Common myeloid progenitor, CD34-positive (primary cell): ENCODE data around the gene LILRA1. TPM values are rescaled to one million over a fixed set of nuclear protein-coding genes. Genes with fewer than 3 reads are reported as not detected.
"Not testable (repeated sequence)": the region's sequence is repeated elsewhere in the genome, so short reads cannot be mapped to it uniquely, and the experiment has no call there.

Experiments used
- CTCF ChIA-PET: fragments of 350-600 bp; sonication (Branson Sonifier 250); formaldehyde crosslinking; loops from one replicate; lab custom pipeline; 2021; ENCODE audit warnings: antibody characterized with exemption; lab: Charles Lee
- POLR2A ChIA-PET: fragments of 350-600 bp; sonication (Branson Sonifier 250); formaldehyde crosslinking; loops from one replicate; lab custom pipeline; 2021; ENCODE audit warnings: antibody characterized with exemption; lab: Charles Lee
- DNase-seq, 3 donors: peaks; one replicate each; pipeline versions ENCODE4 v3.0.0 to v3.0.0-alpha.2; 2013
- H3K27ac ChIP-seq, 2 experiments: 1 replicate in 1 of 2; 2 replicates in 1 of 2; pipeline ENCODE4 v1.7.0; 2013; ENCODE audit warnings: inconsistent platforms in 2 of 2, low read length in 2 of 2, mild to moderate bottlenecking in 2 of 2, low read depth in 1 of 2, moderate library complexity in 1 of 2; ENCODE audit not compliant: severe bottlenecking in 2 of 2, insufficient read depth in 1 of 2, poor library complexity in 1 of 2
- H3K27me3 ChIP-seq, 5 experiments: replicated peaks in 2 of 5; 1 replicate in 3 of 5; 2 replicates in 2 of 5; pipeline versions ENCODE4 v1.6.1 to v1.7.0; 2013; ENCODE audit warnings: low read length in 4 of 5, mild to moderate bottlenecking in 2 of 5, moderate library complexity in 2 of 5, inconsistent platforms in 1 of 5; ENCODE audit not compliant: insufficient read depth in 5 of 5, control insufficient read depth in 4 of 5
- H3K36me3 ChIP-seq, 4 experiments: 1 replicate in 2 of 4; 2 replicates in 2 of 4; pipeline versions ENCODE4 v1.6.1 to v1.7.0; 2013; ENCODE audit warnings: low read length in 3 of 4, control low read depth in 1 of 4, mild to moderate bottlenecking in 1 of 4; ENCODE audit not compliant: control insufficient read depth in 4 of 4, insufficient read depth in 4 of 4
- H3K4me1 ChIP-seq, 4 experiments: 1 replicate in 3 of 4; 2 replicates in 1 of 4; pipeline versions ENCODE4 v1.6.1 to v1.7.1; 2013; ENCODE audit warnings: low read length in 3 of 4, mild to moderate bottlenecking in 3 of 4, control low read depth in 1 of 4, inconsistent platforms in 1 of 4, moderate library complexity in 1 of 4; ENCODE audit not compliant: control insufficient read depth in 4 of 4, insufficient read depth in 4 of 4; ENCODE audit errors: control extremely low read depth in 1 of 4
- H3K4me3 ChIP-seq, 7 experiments: 1 replicate in 4 of 7; 2 replicates in 3 of 7; pipeline versions ENCODE4 v1.5.1 to v1.7.0; 2013; ENCODE audit warnings: mild to moderate bottlenecking in 7 of 7, low read length in 6 of 7, moderate library complexity in 6 of 7, inconsistent platforms in 2 of 7, low read depth in 2 of 7, control low read depth in 1 of 7; ENCODE audit not compliant: insufficient read depth in 4 of 7, control insufficient read depth in 1 of 7; ENCODE audit errors: extremely low read depth in 1 of 7
- H3K9me3 ChIP-seq, 5 experiments: 1 replicate in 4 of 5; 2 replicates in 1 of 5; pipeline versions ENCODE4 v1.6.1 to v1.7.1; 2013; ENCODE audit warnings: low read length in 4 of 5, mild to moderate bottlenecking in 2 of 5, inconsistent platforms in 1 of 5, low read depth in 1 of 5, moderate library complexity in 1 of 5; ENCODE audit not compliant: control insufficient read depth in 4 of 5, insufficient read depth in 2 of 5; ENCODE audit errors: control extremely low read depth in 1 of 5
- WGBS: methylation state at CpG from one replicate; pipeline ENCODE4 v1.1.5; 2013; ENCODE audit not compliant: insufficient coverage; 5-methylcytosine and 5-hydroxymethylcytosine counted together
- polyA plus RNA-seq: library from polyadenylated mRNA; unstranded; fragments of 120-200 nt; gene quantifications from one replicate; pipeline ENCODE4 v1.2.1, GENCODE V29; 2013

Gene LILRA1
- 2.4 TPM for polyA plus RNA-seq

DNA sequence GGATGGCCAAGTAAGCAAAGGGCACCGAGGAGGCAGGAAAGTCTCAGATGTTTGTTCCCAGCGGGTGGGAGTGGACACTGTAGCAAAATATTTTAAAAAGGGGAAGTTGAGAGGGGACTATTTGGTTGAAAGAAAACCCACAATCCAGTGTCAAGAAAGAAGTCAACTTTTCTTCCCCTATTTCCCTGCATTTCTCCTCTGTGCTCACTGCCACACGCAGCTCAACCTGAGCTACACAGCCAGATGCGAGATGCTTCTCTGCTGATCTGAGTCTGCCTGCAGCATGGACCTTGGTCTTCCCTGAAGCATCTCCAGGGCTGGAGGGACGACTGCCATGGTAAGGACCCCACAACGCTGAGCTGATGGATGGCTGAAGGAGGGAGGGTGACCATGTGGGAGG, at the start of gene LILRA1:
TSS of gene LILRA1 (plus strand) at position 188 of the 400 bp plus-strand sequence. CDS start 613 bp downstream, outside the sequence.
- H3K9me3 ChIP-seq, H3K27me3 ChIP-seq, POLR2A ChIA-PET, CTCF ChIA-PET, H3K27ac ChIP-seq, H3K36me3 ChIP-seq: not testable (repeated sequence)
- peaks cover 0 to 28% (median 23%) of the 10 kb centered on the region in 4 experiments for H3K4me1 ChIP-seq
- WGBS, result 0% methylated on average over 3 of the region's 6 CpGs
- peak within 1 kb of the TSS in 6 of 7 experiments; percentile 6 to 57 (median 36) for H3K4me3 ChIP-seq
- DNase-seq, result peak; percentile 28 to 87 (median 85)

DNA sequence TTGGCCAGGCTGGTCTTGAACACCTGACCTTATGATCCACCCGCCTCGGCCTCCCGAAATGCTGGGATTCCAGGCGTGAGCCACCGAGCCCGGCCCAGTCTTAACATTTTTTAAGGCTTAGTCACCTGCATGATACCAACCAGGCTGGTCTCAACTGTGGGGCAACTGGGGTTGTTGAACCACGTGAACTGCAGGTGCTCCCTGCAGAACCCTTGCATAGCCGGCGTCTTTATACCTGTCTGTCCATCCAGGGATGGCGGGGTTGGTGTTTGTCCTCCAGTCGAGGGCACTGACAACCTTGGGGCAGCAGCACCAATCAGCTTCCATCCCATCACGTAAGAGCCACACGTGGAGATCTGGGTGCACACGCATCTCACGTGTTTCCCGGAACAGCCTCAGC, 44.6 kb upstream of the LILRA1 start:
- CTCF ChIA-PET, result no interaction called here

DNA sequence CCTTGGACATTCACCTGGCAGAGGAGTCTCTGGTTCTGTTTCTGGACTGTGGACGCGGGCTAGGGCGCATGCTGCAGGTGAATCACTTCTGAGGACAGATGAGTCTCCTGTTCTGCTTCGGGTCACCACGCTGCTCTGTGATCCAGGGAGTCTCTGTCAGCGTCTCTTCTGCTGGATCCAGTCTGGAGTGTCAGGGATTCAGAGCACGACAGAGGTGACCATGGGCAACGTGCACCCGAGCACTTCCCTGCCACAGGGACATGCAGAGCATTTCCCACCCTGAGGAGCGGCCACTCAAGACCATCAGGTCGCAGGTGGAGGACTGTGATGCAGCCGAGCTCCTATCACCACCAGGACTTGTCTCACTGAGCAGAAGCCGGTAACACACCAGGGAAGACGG, 44.2 kb upstream of the LILRA1 start:
- Histone ChIP-seq H3K27me3 (no peaks in the 10 kb centered on the region), H3K4me3 (no peak overlapping the region), H3K9me3 (peaks cover 0 to 1% (median 0%) of the 10 kb centered on the region in 5 experiments), H3K4me1 (peaks cover 0 to 6% (median 2%) of the 10 kb centered on the region in 4 experiments), H3K36me3 (no peaks in the 10 kb centered on the region), H3K27ac (no peak overlapping the region)
- no peak for DNase-seq
- POLR2A ChIA-PET, result no interaction called here
- WGBS, result 86% methylated on average over 14 of the region's 14 CpGs
- CTCF ChIA-PET, result no interaction called here

More for the DNA sequence above, 44.6 kb upstream of the LILRA1 start:
- Histone ChIP-seq H3K4me3 (no peak overlapping the region), H3K9me3 (peaks cover 0 to 1% (median 0%) of the 10 kb centered on the region in 5 experiments), H3K27ac (no peak overlapping the region), H3K4me1 (peaks cover 0 to 6% (median 2%) of the 10 kb centered on the region in 4 experiments), H3K36me3 (no peaks in the 10 kb centered on the region), H3K27me3 (no peaks in the 10 kb centered on the region)
- WGBS, result 84% methylated on average over 13 of the region's 16 CpGs
- DNase-seq, result no peak
- POLR2A ChIA-PET, result no interaction called here

DNA sequence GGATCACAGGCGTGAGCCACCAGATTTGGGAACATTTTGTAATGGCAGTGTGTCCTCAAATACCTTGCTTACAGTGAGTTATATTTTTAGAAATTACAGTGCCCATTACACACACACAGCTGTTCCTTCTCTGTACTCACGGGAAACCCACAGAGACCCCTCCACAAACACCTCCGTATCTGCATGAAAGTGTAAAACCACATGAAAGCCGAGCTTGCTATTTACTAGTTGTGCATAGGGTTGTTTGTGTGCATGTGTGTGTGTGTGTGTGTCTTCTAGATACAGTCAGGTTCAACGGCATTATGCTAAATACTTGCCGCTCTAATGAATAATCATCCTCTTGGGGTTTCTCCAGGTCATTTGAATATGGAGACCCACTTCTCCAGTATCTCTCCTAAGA, 42.1 kb upstream of the LILRA1 start:
- H3K27me3 ChIP-seq, result peaks cover 0 to 2% (median 0%) of the 10 kb centered on the region in 5 experiments
- H3K27ac ChIP-seq, result no peak overlapping the region
- H3K4me1 ChIP-seq, result peaks cover 0 to 6% (median 2%) of the 10 kb centered on the region in 4 experiments
- DNase-seq, result peak in 1 of 3 donors; percentile 12
- no peaks in the 10 kb centered on the region for H3K36me3 ChIP-seq
- H3K9me3 ChIP-seq, result no peaks in the 10 kb centered on the region
- H3K4me3 ChIP-seq, result no peak overlapping the region
- 93% methylated on average over 3 of the region's 6 CpGs for WGBS
- CTCF ChIA-PET, result interaction anchor here (1.3 kb wide), 1 partner anchor 70 kb away, joined by 3 read pairs; no protein-coding TSS in a partner anchor
- POLR2A ChIA-PET, result no interaction called here

DNA sequence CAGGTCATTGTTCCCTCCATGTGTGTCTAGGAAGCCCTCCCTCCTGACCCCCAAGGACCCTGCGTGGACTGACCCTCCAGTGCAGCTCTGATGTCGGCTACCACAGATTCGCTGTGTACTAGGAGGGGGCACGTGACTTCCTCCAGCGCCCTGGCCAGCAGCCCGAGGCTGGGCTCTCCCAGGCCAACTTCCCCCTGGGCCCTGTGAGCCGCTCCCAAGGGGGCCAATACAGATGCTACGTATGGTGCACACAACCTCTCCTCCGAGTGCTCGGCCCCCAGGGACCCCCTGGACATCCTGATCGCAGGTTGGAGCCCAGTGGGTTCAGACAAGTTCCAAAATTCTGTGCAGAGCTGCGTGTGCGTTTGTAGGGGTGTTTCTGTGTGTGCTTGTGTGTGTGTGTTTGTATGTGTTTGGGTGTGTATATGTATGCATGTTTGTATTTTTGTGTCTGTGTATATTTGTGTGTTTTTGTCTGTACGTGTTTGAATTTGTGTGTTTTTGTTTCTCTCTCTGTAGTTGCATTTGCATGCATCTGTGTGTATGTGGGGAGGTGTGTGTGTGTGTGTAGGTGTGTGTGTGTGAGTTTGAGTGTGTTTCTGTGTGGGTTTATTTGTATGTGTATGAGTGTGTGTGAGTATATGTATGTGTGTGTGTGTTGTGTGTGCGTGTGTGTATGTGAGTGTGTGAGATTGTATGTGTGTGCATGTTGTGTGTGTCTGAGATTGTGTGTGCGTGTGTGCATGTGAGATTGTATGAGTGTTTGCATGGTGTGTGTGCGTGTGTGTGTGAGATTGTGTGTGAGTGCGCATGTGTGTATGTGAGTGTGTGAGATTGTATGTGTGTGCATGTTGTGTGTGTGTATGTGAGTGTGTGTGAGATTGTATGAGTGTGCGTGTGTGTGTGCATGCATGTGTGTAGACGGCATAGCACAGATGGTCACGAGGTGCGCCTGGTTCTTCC, 41.2 kb upstream of the LILRA1 start:
- Histone ChIP-seq H3K27ac (no peak overlapping the region), H3K27me3 (peaks cover 0 to 2% (median 0%) of the 10 kb centered on the region in 5 experiments), H3K36me3 (no peaks in the 10 kb centered on the region), H3K4me1 (peaks cover 0 to 6% (median 2%) of the 10 kb centered on the region in 4 experiments), H3K4me3 (no peak overlapping the region), H3K9me3 (no peaks in the 10 kb centered on the region)
- peak in 1 of 3 donors; percentile 18 for DNase-seq
- WGBS, result 75% methylated on average over 21 of the region's 22 CpGs
- POLR2A ChIA-PET, result no interaction called here
- CTCF ChIA-PET, result no interaction called here

DNA sequence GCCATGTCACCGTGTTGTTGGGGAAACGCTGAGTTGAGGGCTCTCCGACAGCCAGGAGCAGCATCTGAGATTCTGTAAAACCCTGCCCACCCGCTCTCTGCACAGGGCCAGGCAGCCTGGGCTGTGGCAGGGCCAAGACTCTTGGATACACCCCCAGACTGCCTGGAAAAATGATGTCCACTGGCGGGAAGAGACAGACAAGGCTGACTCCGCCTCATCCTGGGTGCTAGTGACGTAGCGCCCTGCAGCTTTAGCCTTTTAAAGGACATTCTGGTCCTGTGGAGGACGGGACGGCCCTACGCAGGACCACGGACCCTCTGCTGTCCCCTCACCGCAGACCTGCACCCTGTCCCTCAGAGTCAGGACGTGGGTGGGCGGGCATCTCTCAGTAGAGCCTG, 40.5 kb upstream of the LILRA1 start:
- H3K27ac ChIP-seq, result no peak overlapping the region
- ChIA-PET POLR2A (no interaction called here), CTCF (no interaction called here)
- no peaks in the 10 kb centered on the region for H3K36me3 ChIP-seq
- H3K4me3 ChIP-seq, result no peak overlapping the region
- no peaks in the 10 kb centered on the region for H3K9me3 ChIP-seq
- WGBS, result 98% methylated on average over 13 of the region's 15 CpGs
- peaks cover 0 to 6% (median 2%) of the 10 kb centered on the region in 4 experiments for H3K4me1 ChIP-seq
- no peak for DNase-seq
- peaks cover 0 to 2% (median 0%) of the 10 kb centered on the region in 5 experiments for H3K27me3 ChIP-seq

DNA sequence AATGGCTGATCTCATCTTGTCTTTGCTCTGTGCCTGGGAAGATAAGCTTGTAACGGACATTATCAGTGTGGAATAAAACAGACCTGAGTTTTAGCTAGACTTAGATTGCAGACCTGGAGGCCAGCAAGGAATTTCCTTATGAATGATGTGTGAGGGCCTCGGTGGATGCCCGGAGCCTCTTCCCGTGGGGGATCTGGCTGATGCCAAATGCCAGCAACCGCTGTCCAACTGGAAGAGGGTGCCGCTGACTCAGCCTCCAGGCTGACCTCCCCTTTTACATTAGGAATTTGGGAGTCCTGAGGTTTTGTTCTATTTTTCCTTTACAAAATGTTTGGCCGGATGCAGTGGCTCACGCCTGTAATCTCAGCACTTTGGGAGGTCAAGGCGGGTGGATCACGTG, 39.4 kb upstream of the LILRA1 start:
- H3K27ac ChIP-seq, result no peak overlapping the region
- CTCF ChIA-PET, result no interaction called here
- H3K36me3 ChIP-seq, result no peaks in the 10 kb centered on the region
- peaks cover 0 to 2% (median 0%) of the 10 kb centered on the region in 5 experiments for H3K27me3 ChIP-seq
- DNase-seq, result no peak
- 96% methylated on average over 5 of the region's 10 CpGs for WGBS
- no peak overlapping the region for H3K4me3 ChIP-seq
- H3K9me3 ChIP-seq, result no peaks in the 10 kb centered on the region
- H3K4me1 ChIP-seq, result peaks cover 0 to 6% (median 2%) of the 10 kb centered on the region in 4 experiments
- POLR2A ChIA-PET, result no interaction called here
